HCT116 (cell line): Measurements from ENCODE around the gene LTBP1. TPM values are rescaled to one million over a fixed set of nuclear protein-coding genes. Genes with fewer than 3 reads are reported as not detected.
"Not testable (repeated sequence)": the region's sequence is repeated elsewhere in the genome, so short reads cannot be mapped to it uniquely, and the experiment has no call there.

Source experiments
- ATAC-seq: fragments of 200-7000 bp; cut with Tn5 transposase; 2 replicates; pipeline ENCODE4 v1.9.1; 2020; ENCODE audit warnings: mild to moderate bottlenecking, moderate library complexity
- BruUV-seq: library from RNA; stranded (reverse); fragments of 400-500 nt; replicated peaks from 2 replicates; lab custom pipeline; 2021; lab: Mats Ljungman, UMichigan
- CTCF ChIA-PET: fragments of 300-600 bp; sonication (Branson Sonifier 250); formaldehyde crosslinking; loops from one replicate; lab custom pipeline; 2021; ENCODE audit warnings: antibody characterized with exemption; lab: Charles Lee
- POLR2A ChIA-PET: fragments of 300-600, 350-600 bp; sonication (Branson Sonifier 250); formaldehyde crosslinking; loops from one replicate; lab custom pipeline; 2021; ENCODE audit warnings: antibody characterized with exemption; lab: Charles Lee
- RAD21 ChIA-PET, 2 experiments: fragments of 300-600 bp; sonication (Branson Sonifier 250); formaldehyde crosslinking; loops; one replicate each; lab custom pipeline; 2023; ENCODE audit warnings: low total read pairs in 2 of 2; ENCODE audit not compliant: uncharacterized antibody in 2 of 2, unreplicated experiment in 2 of 2, low non-redundant PET in 1 of 2; lab: Charles Lee
- DNase-seq: peaks from one replicate; pipeline ENCODE4 v3.0.0-alpha.2; 2010; ENCODE audit warnings: low read depth, low spot score
- H2AFZ ChIP-seq: fragments of 200-600 bp; shearing (Covaris generic), sonication (generic); 2 replicates; pipeline ENCODE4 v1.6.1; 2017; ENCODE audit warnings: low read depth, mixed run types, mixed read lengths, antibody characterized with exemption, low read length; ENCODE audit not compliant: poor library complexity, severe bottlenecking
- H3K27ac ChIP-seq: 2 replicates; pipeline ENCODE4 v1.5.1; 2012; ENCODE audit warnings: low read depth, low read length
- H3K27me3 ChIP-seq: fragments of 200-600 bp; sonication (generic); 2 replicates; pipeline ENCODE4 v1.6.1; 2016; ENCODE audit warnings: mixed run types, low read length, mixed read lengths; ENCODE audit not compliant: insufficient read depth
- H3K36me3 ChIP-seq, 2 experiments: fragments of 200-500 bp in 1 of 2; fragments of 200-600 bp in 1 of 2; sonication (Bioruptor generic) in 1 of 2; sonication (generic) in 1 of 2; 2 replicates each; pipeline versions ENCODE4 v1.5.1 to v1.6.1; 2014 to 2016; ENCODE audit warnings: low read length in 2 of 2, inconsistent platforms in 1 of 2, mixed read lengths in 1 of 2, mixed run types in 1 of 2; ENCODE audit not compliant: insufficient read depth in 2 of 2, control insufficient read depth in 1 of 2
- H3K4me1 ChIP-seq, 2 experiments: fragments of 200-600 bp in 1 of 2; sonication (generic) in 1 of 2; 2 replicates each; pipeline versions ENCODE4 v1.5.1 to v1.6.1; 2012 to 2017; ENCODE audit warnings: low read length in 2 of 2, inconsistent platforms in 1 of 2, mild to moderate bottlenecking in 1 of 2, mixed read lengths in 1 of 2, mixed run types in 1 of 2, moderate library complexity in 1 of 2; ENCODE audit not compliant: insufficient read depth in 2 of 2, control insufficient read depth in 1 of 2
- H3K4me2 ChIP-seq: fragments of 200-600 bp; sonication (generic); 2 replicates; pipeline ENCODE4 v1.6.1; 2017; ENCODE audit warnings: mixed run types, low read length, mixed read lengths
- H3K4me3 ChIP-seq, 2 experiments: fragments of 200-600 bp in 1 of 2; sonication (generic) in 1 of 2; replicated peaks in 1 of 2; 2 replicates each; pipeline ENCODE4 v1.5.1; 2011 to 2016; ENCODE audit warnings: low read length in 2 of 2, control low read depth in 1 of 2, low read depth in 1 of 2, mild to moderate bottlenecking in 1 of 2, mixed read lengths in 1 of 2, mixed run types in 1 of 2
- H3K79me2 ChIP-seq: fragments of 200-600 bp; sonication (generic); 2 replicates; pipeline ENCODE4 v1.6.1; 2017; ENCODE audit warnings: mild to moderate bottlenecking, mixed run types, low read length, moderate library complexity, mixed read lengths; ENCODE audit not compliant: insufficient read depth
- H3K9ac ChIP-seq: fragments of 200-600 bp; sonication (generic); 2 replicates; pipeline ENCODE4 v1.6.1; 2016; ENCODE audit warnings: low read length, mixed read lengths
- H3K9me2 ChIP-seq: fragments of 200-600 bp; sonication (generic), shearing (Covaris generic); 2 replicates; pipeline ENCODE4 v1.6.1; 2017; ENCODE audit warnings: mixed run types, mild to moderate bottlenecking, moderate library complexity; ENCODE audit not compliant: insufficient read depth
- H3K9me3 ChIP-seq, 2 experiments: fragments of 200-500 bp in 1 of 2; fragments of 200-600 bp in 1 of 2; sonication (Bioruptor generic) in 1 of 2; sonication (generic) in 1 of 2; 2 replicates each; pipeline ENCODE4 v1.6.1; 2014 to 2017; ENCODE audit warnings: low read length in 2 of 2, mixed read lengths in 2 of 2, inconsistent platforms in 1 of 2, low read depth in 1 of 2, mild to moderate bottlenecking in 1 of 2, mixed run types in 1 of 2, moderate library complexity in 1 of 2; ENCODE audit not compliant: control insufficient read depth in 1 of 2, insufficient read depth in 1 of 2
- H4K20me1 ChIP-seq: fragments of 200-600 bp; sonication (generic), shearing (Covaris generic); 2 replicates; pipeline ENCODE4 v1.6.1; 2017; ENCODE audit warnings: mixed run types, mild to moderate bottlenecking, moderate library complexity; ENCODE audit not compliant: insufficient read depth
- CBX3 ChIP-seq: IDR thresholded peaks from 2 replicates; pipeline ENCODE4 v1.6.1; 2012; ENCODE audit warnings: low read depth
- ELF1 ChIP-seq: IDR thresholded peaks from 2 replicates; pipeline ENCODE4 v1.6.1; 2012; ENCODE audit warnings: low read depth, borderline replicate concordance
- JUND ChIP-seq: IDR thresholded peaks from 2 replicates; pipeline ENCODE4 v1.6.1; 2012
- SP1 ChIP-seq: IDR thresholded peaks from 2 replicates; pipeline ENCODE4 v1.6.1; 2012; ENCODE audit warnings: low read depth
- intact Hi-C: fragments of 100-400 bp; cut with micrococcal nuclease; formaldehyde crosslinking; loops from 2 replicates; pipeline ENCODE4 v1.10.0; 2022
- total RNA-seq: library from RNA; stranded (reverse); gene quantifications from one replicate; pipeline ENCODE4 v1.2.1, GENCODE V29; 2021; ENCODE audit not compliant: unreplicated experiment
- TF ChIP-seq, protein P1 (sequence below): IDR thresholded peaks from 2 replicates; pipeline ENCODE4 v1.6.1; 2012; ENCODE audit warnings: low read depth
- TF ChIP-seq, protein P2 (sequence below): IDR thresholded peaks from 2 replicates; pipeline ENCODE4 v1.6.1; 2011; ENCODE audit warnings: mild to moderate bottlenecking, low read length, moderate library complexity; ENCODE audit not compliant: insufficient replicate concordance; ENCODE audit errors: extremely low read depth

The LTBP1 gene
- total RNA-seq, 1 experiment from 2014 or later, result 5.1 TPM

DNA sequence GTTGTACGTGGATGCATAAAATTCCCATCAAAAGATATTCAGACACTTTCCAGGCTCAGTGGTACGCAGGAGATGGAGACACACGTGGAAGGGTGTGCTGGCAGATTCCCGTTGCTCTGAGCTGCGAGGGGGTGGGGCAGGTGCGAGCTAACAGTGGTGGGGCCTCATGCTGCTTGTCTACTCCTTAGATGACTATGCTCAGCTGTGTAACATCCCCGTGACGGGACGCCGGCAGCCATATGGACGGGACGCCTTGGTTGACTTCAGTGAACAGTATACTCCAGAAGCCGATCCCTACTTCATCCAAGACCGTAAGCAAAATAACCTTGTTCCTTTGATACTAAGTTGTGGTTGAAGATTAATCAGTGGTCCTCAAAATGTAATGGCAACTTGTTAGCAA is 442.2 kb downstream of the LTBP1 start:
- no peak overlapping the region for H3K4me2 ChIP-seq
- H3K9me2 ChIP-seq, result no peaks in the 10 kb centered on the region
- H3K79me2 ChIP-seq, result no peaks in the 10 kb centered on the region
- ChIA-PET RAD21 (no interaction called here), CTCF (interaction anchor here (0.8 kb wide), 1 partner anchor 195 kb away, joined by 3 read pairs; no protein-coding TSS in a partner anchor), POLR2A (no interaction called here)
- no TSS peak for BruUV-seq
- intact Hi-C loops, result loop anchor here (10.0 kb wide), 1 partner anchor 196 kb away; no protein-coding TSS in a partner anchor
- no peak overlapping the region for H3K4me3 ChIP-seq
- no peak for DNase-seq
- no peaks in the 10 kb centered on the region for H4K20me1 ChIP-seq
- H3K4me1 ChIP-seq, result no peaks in the 10 kb centered on the region
- ATAC-seq, result no peak
- H3K36me3 ChIP-seq, result no peaks in the 10 kb centered on the region
- H3K27ac ChIP-seq, result no peak overlapping the region
- no peaks in the 10 kb centered on the region for H3K9me3 ChIP-seq
- no peaks in the 10 kb centered on the region for H3K27me3 ChIP-seq
- no peak overlapping the region for H3K9ac ChIP-seq
- no peak overlapping the region for H2AFZ ChIP-seq
- TF ChIP-seq, protein P1, sequence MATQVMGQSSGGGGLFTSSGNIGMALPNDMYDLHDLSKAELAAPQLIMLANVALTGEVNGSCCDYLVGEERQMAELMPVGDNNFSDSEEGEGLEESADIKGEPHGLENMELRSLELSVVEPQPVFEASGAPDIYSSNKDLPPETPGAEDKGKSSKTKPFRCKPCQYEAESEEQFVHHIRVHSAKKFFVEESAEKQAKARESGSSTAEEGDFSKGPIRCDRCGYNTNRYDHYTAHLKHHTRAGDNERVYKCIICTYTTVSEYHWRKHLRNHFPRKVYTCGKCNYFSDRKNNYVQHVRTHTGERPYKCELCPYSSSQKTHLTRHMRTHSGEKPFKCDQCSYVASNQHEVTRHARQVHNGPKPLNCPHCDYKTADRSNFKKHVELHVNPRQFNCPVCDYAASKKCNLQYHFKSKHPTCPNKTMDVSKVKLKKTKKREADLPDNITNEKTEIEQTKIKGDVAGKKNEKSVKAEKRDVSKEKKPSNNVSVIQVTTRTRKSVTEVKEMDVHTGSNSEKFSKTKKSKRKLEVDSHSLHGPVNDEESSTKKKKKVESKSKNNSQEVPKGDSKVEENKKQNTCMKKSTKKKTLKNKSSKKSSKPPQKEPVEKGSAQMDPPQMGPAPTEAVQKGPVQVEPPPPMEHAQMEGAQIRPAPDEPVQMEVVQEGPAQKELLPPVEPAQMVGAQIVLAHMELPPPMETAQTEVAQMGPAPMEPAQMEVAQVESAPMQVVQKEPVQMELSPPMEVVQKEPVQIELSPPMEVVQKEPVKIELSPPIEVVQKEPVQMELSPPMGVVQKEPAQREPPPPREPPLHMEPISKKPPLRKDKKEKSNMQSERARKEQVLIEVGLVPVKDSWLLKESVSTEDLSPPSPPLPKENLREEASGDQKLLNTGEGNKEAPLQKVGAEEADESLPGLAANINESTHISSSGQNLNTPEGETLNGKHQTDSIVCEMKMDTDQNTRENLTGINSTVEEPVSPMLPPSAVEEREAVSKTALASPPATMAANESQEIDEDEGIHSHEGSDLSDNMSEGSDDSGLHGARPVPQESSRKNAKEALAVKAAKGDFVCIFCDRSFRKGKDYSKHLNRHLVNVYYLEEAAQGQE, result no peak
- no peak for TF ChIP-seq SP1
- TF ChIP-seq ELF1, result no peak
- no peak for TF ChIP-seq JUND
- TF ChIP-seq CBX3, result no peak
- TF ChIP-seq, protein P2, sequence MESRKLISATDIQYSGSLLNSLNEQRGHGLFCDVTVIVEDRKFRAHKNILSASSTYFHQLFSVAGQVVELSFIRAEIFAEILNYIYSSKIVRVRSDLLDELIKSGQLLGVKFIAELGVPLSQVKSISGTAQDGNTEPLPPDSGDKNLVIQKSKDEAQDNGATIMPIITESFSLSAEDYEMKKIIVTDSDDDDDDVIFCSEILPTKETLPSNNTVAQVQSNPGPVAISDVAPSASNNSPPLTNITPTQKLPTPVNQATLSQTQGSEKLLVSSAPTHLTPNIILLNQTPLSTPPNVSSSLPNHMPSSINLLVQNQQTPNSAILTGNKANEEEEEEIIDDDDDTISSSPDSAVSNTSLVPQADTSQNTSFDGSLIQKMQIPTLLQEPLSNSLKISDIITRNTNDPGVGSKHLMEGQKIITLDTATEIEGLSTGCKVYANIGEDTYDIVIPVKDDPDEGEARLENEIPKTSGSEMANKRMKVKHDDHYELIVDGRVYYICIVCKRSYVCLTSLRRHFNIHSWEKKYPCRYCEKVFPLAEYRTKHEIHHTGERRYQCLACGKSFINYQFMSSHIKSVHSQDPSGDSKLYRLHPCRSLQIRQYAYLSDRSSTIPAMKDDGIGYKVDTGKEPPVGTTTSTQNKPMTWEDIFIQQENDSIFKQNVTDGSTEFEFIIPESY, result no peak

DNA sequence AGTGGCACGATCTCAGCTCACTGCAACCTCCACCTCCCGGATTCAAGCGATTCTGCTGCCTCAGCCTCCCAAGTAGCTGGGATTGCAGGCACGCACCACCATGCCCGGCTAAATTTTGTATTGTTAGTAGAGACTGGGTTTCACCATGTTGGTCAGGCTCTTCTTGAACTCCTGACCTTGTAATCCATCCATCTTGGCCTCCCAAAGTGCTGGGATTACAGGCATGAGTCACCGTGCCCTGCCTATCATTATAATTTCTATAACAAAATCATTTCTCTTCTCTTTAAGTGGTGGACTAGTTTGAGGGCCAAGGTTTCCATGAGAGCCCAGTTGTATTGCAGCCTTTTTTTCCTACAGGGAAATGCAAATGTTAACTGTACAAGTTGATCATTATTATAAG is 442.9 kb downstream of the LTBP1 start:
- H3K79me2 ChIP-seq, CTCF ChIA-PET, DNase-seq, H3K9me3 ChIP-seq, H3K4me2 ChIP-seq, H3K36me3 ChIP-seq, H3K9me2 ChIP-seq, POLR2A ChIA-PET, H3K4me3 ChIP-seq, H3K27me3 ChIP-seq, RAD21 ChIA-PET, H2AFZ ChIP-seq, H3K27ac ChIP-seq, H4K20me1 ChIP-seq, H3K9ac ChIP-seq, BruUV-seq, ATAC-seq, H3K4me1 ChIP-seq: not testable (repeated sequence)
- intact Hi-C loops, result loop anchor here (10.0 kb wide), 1 partner anchor 195 kb away; no protein-coding TSS in a partner anchor
